ENCODE results near the gene MSRB1. TPM values are rescaled to one million over a fixed set of nuclear protein-coding genes. Genes with fewer than 3 reads are reported as not detected.

MSRB1 gene
- total and polyA plus RNA-seq, 9 of the 15 experiments (the other 6 are each of a cell fraction or from before 2014, with no cell fraction given): 5.4 to 33.7 (median 25.7) TPM

DNA sequence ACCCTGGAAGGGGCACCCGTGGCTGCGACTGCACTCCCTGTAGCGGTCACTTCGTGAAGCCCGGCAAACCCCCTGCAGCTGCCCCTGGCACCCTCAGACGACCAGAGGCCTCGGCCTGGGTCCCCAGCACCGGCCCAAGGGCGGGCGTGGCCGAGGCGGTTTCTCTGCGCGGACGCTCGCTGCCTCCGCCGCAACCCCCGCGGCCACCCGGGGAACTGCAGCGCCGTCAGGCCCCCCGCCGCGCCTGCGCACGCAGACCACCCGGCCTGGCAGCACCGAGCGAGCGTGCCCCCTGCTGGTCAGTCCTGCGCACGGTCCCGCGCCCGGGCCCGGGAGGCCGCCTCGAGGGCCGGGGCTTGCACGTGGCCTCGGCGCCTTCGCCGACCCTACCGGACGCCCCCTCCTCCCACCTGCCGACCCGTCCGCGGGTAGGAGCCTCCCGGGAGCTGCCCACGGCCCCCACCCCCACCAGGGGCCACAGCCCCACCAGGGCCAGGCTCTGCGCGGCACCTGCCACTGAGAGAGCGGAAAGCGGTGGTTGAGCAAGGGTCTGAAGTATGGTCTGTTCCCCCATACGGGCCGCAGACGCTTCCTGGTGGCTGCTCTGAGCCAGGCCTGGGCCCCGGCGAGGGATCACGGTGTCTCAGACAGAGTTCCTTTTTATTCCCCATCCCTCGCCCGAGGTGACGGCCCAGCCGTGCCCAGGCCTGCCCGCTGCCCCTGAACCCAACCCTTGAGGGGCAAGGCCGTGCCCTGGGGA lies 13.2 kb downstream of the MSRB1 start:
- Histone ChIP-seq H3K27me3 (ENCODE audit: control insufficient read depth in 2 of 2, insufficient read depth in 2 of 2, low read length in 2 of 2) (no peaks in the 10 kb centered on the region), H3K79me2 (ENCODE audit: control insufficient read depth, insufficient read depth, low read length) (no peaks in the 10 kb centered on the region), H3K27ac (ENCODE audit: extremely low read depth, low read depth, low read length) (peak overlapping the region; percentile 66), H3K9me1 (ENCODE audit: control insufficient read depth, insufficient read depth, low read length) (no peaks in the 10 kb centered on the region), H3K4me3 (peak overlapping the region; percentile 44), H2AFZ (ENCODE audit: low read depth, low read length) (peak overlapping the region; percentile 95), H3K4me1 (replicated peaks in 1 of 2; ENCODE audit: control insufficient read depth in 2 of 2, insufficient read depth in 2 of 2, low read length in 2 of 2) (peaks cover 4 to 39% of the 10 kb centered on the region in 2 experiments; a peak in 3 of 5 replicates), H3K36me3 (ENCODE audit: control insufficient read depth, insufficient read depth, low read length) (no peaks in the 10 kb centered on the region), H3K9me3 (replicated peaks; ENCODE audit: control insufficient read depth, insufficient read depth, low read depth, low read length) (no peaks in the 10 kb centered on the region), H4K20me1 (replicated peaks; ENCODE audit: control insufficient read depth, insufficient read depth, low read length) (no peaks in the 10 kb centered on the region), H3K4me2 (ENCODE audit: insufficient read depth, low read length) (peak overlapping the region; percentile 59), H3K9ac (ENCODE audit: insufficient read depth in 1 of 2, low read depth in 2 of 2, low read length in 2 of 2) (peak overlapping the region; percentile 61 to 93; a peak in 3 of 4 replicates)
- in situ Hi-C loops (cut with MboI) (loop anchor here (5.0 kb wide), 1 partner anchor 147 kb away; the partner anchor contains the start of genes NUBP2 and SPSB3), intact Hi-C loops (cut with micrococcal nuclease) (loop anchor here (2.0 kb wide), 1 partner anchor 65 kb away; no protein-coding TSS in a partner anchor)
- FAIRE-seq: peak; percentile 73
- no TSS peak for BruUV-seq (replicated peaks)
- ChIA-PET POLR2A (interaction anchor here (0.9 to 1.4 kb wide), 2 partner anchors 64 to 147 kb away, joined by 4 to 5 read pairs; partner anchors contain the start of genes NUBP2 and SPSB3), CTCF (ENCODE audit: low intra/inter-chr PET ratio) (interaction anchor here (0.6 to 3.4 kb wide), 7 partner anchors 58 to 683 kb away, joined by 3 to 51 read pairs (median 8); partner anchors contain the start of genes EME2, MEIOB and MRPS34)
- 13% methylated on average over 51 of the region's 70 CpGs for WGBS (ENCODE audit: insufficient coverage, low coverage, missing lambda C conversion rate)
- peak; percentile 92 to 99 (median 96) for DNase-seq (ENCODE audit: extremely low read depth in 1 of 4, low spot score in 3 of 4)
- peak; percentile 96 for ATAC-seq
- TF ChIP-seq LEF1 (IDR thresholded peaks at IDR 0.05) (no peak), ZNF316 (IDR thresholded peaks at IDR 0.05) (no peak), RCOR1 (IDR thresholded peaks at IDR 0.05; ENCODE audit: borderline replicate concordance in 1 of 2, low read depth in 2 of 2, low read length in 2 of 2) (no peak; a peak in 1 of 4 replicates), PRPF4 (IDR thresholded peaks at IDR 0.05; ENCODE audit: insufficient read depth, low read depth, low read length, poor library complexity, severe bottlenecking) (no peak), XRCC5 (IDR thresholded peaks at IDR 0.05; ENCODE audit: low read depth, low read length) (peak; percentile 62; the same call in 1 of the 2 replicates), HMG20A (CRISPR knock-in tag; conservative IDR thresholded peaks at IDR 0.05) (no peak), NFIC (IDR thresholded peaks at IDR 0.05) (peak; percentile 46)
- TF ChIP-seq, protein P1, sequence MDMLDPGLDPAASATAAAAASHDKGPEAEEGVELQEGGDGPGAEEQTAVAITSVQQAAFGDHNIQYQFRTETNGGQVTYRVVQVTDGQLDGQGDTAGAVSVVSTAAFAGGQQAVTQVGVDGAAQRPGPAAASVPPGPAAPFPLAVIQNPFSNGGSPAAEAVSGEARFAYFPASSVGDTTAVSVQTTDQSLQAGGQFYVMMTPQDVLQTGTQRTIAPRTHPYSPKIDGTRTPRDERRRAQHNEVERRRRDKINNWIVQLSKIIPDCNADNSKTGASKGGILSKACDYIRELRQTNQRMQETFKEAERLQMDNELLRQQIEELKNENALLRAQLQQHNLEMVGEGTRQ (CRISPR knock-in tag; IDR thresholded peaks at IDR 0.05): 0 out of 2 replicates have a peak, but pooled peaks have one; percentile 1
- TF ChIP-seq, protein P2, sequence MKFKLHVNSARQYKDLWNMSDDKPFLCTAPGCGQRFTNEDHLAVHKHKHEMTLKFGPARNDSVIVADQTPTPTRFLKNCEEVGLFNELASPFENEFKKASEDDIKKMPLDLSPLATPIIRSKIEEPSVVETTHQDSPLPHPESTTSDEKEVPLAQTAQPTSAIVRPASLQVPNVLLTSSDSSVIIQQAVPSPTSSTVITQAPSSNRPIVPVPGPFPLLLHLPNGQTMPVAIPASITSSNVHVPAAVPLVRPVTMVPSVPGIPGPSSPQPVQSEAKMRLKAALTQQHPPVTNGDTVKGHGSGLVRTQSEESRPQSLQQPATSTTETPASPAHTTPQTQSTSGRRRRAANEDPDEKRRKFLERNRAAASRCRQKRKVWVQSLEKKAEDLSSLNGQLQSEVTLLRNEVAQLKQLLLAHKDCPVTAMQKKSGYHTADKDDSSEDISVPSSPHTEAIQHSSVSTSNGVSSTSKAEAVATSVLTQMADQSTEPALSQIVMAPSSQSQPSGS (CRISPR knock-in tag; IDR thresholded peaks at IDR 0.05): 0 out of 2 replicates have a peak, but pooled peaks have one; percentile 31
- TF ChIP-seq, protein P3, sequence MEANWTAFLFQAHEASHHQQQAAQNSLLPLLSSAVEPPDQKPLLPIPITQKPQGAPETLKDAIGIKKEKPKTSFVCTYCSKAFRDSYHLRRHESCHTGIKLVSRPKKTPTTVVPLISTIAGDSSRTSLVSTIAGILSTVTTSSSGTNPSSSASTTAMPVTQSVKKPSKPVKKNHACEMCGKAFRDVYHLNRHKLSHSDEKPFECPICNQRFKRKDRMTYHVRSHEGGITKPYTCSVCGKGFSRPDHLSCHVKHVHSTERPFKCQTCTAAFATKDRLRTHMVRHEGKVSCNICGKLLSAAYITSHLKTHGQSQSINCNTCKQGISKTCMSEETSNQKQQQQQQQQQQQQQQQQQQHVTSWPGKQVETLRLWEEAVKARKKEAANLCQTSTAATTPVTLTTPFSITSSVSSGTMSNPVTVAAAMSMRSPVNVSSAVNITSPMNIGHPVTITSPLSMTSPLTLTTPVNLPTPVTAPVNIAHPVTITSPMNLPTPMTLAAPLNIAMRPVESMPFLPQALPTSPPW (CRISPR knock-in tag; IDR thresholded peaks at IDR 0.05): peak; percentile 86
- TF ChIP-seq, protein P4, sequence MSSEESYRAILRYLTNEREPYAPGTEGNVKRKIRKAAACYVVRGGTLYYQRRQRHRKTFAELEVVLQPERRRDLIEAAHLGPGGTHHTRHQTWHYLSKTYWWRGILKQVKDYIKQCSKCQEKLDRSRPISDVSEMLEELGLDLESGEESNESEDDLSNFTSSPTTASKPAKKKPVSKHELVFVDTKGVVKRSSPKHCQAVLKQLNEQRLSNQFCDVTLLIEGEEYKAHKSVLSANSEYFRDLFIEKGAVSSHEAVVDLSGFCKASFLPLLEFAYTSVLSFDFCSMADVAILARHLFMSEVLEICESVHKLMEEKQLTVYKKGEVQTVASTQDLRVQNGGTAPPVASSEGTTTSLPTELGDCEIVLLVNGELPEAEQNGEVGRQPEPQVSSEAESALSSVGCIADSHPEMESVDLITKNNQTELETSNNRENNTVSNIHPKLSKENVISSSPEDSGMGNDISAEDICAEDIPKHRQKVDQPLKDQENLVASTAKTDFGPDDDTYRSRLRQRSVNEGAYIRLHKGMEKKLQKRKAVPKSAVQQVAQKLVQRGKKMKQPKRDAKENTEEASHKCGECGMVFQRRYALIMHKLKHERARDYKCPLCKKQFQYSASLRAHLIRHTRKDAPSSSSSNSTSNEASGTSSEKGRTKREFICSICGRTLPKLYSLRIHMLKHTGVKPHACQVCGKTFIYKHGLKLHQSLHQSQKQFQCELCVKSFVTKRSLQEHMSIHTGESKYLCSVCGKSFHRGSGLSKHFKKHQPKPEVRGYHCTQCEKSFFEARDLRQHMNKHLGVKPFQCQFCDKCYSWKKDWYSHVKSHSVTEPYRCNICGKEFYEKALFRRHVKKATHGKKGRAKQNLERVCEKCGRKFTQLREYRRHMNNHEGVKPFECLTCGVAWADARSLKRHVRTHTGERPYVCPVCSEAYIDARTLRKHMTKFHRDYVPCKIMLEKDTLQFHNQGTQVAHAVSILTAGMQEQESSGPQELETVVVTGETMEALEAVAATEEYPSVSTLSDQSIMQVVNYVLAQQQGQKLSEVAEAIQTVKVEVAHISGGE (CRISPR knock-in tag; IDR thresholded peaks at IDR 0.05): peak in 1 of 3 experiments; percentile 75; a peak in 2 of 6 replicates
